AG04449 (cell line): ENCODE measurements around the gene ZNF391.
"Not testable (repeated sequence)": the region's sequence is repeated elsewhere in the genome, so short reads cannot be mapped to it uniquely, and the experiment has no call there.

Source experiments
- CTCF ChIA-PET: fragments of 350-600 bp; formaldehyde crosslinking; extraction: SDS; loops from one replicate; lab custom pipeline; 2021; ENCODE audit warnings: antibody characterized with exemption; lab: Yijun Ruan, JAX
- POLR2A ChIA-PET: fragments of 400-600, 350-600 bp; formaldehyde crosslinking; extraction: SDS; loops from one replicate; lab custom pipeline; 2020; ENCODE audit warnings: antibody characterized with exemption, inconsistent platforms; lab: Yijun Ruan, JAX
- DNase-seq: peaks from one replicate; pipeline ENCODE4 v3.0.0-alpha.2; 2010; ENCODE audit warnings: low read depth, low spot score
- H3K4me3 ChIP-seq: 2 replicates; pipeline ENCODE4 v1.5.1; 2011; ENCODE audit warnings: low read depth, mild to moderate bottlenecking, control low read depth, low read length
- TF ChIP-seq, protein P1 (sequence below): IDR thresholded peaks from one replicate; pipeline ENCODE4 v1.5.1; 2011; ENCODE audit warnings: mild to moderate bottlenecking, moderate library complexity, low read length, control low read depth, inconsistent platforms; ENCODE audit not compliant: insufficient read depth; ENCODE audit errors: missing control alignments

ZNF391 gene

DNA sequence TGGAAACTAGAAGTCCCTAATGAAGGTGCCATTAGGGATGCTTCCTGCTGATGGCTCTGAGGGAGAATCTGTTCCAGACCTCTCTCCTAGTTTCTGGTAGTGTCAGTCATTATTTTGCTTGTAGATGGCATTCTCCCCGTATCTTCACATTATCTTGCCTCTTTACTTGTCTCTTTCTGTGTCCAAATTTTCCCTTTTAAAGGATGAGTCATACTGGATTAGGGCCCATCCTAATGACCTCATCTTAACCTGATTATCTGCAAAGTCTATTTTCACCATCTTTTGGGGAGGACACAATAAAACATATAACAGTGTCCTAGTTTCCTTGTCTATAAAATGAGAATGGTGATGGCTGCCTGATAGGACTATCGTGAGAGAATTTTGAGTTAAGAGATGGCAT lies 27.3 kb downstream of the ZNF391 start:
- ChIA-PET POLR2A (no interaction called here), CTCF (no interaction called here)
- no peak for DNase-seq
- H3K4me3 ChIP-seq: no peak overlapping the region
- TF ChIP-seq, protein P1, sequence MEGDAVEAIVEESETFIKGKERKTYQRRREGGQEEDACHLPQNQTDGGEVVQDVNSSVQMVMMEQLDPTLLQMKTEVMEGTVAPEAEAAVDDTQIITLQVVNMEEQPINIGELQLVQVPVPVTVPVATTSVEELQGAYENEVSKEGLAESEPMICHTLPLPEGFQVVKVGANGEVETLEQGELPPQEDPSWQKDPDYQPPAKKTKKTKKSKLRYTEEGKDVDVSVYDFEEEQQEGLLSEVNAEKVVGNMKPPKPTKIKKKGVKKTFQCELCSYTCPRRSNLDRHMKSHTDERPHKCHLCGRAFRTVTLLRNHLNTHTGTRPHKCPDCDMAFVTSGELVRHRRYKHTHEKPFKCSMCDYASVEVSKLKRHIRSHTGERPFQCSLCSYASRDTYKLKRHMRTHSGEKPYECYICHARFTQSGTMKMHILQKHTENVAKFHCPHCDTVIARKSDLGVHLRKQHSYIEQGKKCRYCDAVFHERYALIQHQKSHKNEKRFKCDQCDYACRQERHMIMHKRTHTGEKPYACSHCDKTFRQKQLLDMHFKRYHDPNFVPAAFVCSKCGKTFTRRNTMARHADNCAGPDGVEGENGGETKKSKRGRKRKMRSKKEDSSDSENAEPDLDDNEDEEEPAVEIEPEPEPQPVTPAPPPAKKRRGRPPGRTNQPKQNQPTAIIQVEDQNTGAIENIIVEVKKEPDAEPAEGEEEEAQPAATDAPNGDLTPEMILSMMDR: no peak

DNA sequence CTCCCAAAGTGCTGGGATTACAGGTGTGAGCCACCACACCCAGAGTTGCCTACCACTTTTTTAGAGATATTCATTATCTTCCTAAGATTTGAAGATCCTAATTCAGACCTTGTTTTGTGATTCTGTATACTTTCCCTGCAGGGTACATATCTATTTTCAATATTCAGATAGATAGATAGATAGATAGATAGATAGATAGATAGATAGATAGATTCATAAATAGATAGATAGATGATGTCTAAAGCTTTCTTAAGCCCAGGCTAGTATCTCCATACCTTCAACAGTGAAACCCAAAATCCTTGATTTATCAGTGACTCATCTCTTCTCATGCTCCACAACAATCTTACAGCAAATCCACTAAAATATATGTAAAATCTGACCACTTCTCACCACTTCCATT lies 30.8 kb downstream of the ZNF391 start:
- no peak for DNase-seq
- CTCF ChIA-PET: no interaction called here
- TF ChIP-seq, protein P1: no peak
- POLR2A ChIA-PET: no interaction called here
- no peak overlapping the region for H3K4me3 ChIP-seq

DNA sequence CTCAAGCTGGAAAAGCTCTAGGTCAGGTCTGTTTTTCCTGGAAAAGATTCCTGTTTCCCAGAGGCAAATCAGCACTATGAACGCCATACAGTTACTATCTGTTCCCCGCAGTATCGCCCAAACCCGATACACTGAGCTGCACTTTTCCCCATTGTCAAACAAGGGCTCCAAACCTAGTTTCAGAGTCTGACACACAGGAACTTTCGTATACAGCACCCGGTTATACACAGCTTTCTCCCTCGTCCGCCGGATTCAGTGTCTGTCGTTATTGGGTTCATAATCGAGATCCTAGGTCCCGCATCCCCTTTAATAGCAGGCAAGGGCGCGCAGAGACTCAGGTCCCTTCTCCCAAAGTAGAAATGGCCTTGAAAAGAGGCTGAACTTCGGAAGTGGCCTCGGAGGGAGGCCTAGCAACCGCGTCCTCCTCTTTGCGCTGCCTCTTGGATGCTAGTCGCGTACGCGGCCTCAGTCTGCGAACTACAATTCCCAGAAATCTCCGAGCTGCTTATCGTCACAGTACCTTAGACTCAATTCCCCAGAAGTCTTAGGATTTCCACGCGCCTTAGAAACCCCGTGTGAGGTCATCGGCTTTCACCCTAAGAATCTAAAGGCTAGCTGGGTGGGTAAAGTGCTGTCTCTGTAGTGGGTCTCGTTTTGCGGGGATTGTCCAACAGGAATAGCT lies 34.2 kb downstream of the ZNF391 start:
- CTCF ChIA-PET: no interaction called here
- H3K4me3 ChIP-seq: no peak overlapping the region
- DNase-seq: no peak
- POLR2A ChIA-PET: no interaction called here
- TF ChIP-seq, protein P1: no peak

DNA sequence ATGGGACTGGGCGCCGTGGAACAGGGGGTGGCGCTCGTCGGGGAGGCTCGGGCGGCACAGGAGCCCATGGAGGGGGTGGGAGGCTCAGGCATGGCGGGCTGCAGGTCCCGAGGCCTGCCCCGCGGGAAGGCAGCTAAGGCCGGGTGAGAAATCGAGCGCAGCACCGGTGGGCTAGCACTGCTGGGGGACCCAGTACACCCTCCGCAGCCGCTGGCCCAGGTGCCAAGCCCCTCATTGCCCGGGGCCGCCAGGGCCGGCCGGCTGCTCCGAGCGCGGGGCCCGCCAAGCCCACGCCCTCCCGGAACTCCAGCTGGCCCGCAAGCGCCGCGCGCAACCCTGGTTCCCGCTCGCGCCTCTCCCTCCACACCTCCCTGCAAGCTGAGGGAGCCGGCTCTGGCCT lies 36.3 kb downstream of the ZNF391 start:
- H3K4me3 ChIP-seq, DNase-seq, POLR2A ChIA-PET, CTCF ChIA-PET: not testable (repeated sequence)

DNA sequence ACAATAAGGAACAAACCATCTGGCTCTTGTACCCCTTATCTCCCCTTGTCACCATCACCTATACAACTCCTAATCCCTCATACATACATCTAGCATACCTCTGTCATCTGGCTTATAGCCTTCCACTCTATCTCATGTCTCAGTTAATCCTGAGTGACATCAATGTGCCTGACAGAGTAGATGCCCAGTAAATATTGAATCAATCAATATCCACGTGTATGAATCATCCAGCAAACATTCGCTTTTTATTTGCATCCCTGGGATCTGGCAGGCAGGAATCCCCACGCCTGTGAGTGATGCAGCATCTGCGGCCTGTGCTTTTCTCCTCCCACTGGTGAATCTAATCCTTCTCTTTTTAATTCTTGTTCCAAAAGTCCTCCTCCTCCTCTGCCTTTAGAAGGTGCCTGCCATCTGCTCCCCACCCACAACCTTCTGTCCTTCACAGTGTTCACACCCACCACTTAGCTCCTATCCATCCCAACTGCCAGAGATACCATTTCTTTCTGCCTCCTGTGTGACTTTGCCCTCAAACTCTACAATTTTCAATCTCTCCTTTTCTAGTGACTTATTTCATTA lies 37.6 kb downstream of the ZNF391 start:
- no peak for DNase-seq
- no peak overlapping the region for H3K4me3 ChIP-seq
- CTCF ChIA-PET: no interaction called here
- TF ChIP-seq, protein P1: no peak
- POLR2A ChIA-PET: no interaction called here

DNA sequence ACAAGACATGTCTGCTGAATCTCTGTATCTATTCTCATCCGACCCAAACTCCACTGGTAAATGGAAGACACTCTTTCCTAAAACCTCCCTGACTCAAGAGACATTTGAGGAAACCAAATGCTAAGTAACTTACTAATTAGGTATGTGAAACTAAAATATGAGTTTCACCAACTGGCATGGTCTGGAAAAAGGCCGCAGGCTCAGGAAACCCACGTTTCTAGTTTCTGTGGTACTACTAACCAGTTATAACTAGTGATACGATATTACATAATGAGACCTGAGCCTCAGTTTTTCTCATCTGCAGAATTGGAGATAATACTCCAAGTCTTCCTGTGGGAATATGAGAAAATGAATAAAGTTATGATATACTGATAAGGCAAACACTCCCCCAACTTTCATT lies 39.9 kb downstream of the ZNF391 start:
- ChIA-PET POLR2A (no interaction called here), CTCF (no interaction called here)
- TF ChIP-seq, protein P1: no peak
- no peak overlapping the region for H3K4me3 ChIP-seq
- no peak for DNase-seq

DNA sequence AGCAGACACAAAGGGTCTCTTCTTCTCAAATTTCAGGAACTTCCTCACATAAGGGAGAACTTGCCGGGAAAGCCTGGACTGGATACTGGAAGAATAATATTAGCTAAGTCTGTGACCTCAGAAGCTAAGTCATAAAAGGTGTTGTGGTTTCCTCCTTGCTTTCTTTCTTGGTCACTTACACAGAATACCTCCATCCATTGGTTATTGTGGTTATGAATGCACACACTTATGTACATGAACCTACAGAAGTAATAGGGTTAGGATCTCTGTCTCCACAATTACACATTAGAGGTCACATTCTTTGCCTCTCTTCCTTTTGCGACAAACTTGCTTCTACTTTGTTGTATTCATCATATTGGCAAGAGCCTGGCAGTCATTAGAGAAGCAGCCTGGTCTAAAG lies 40.4 kb downstream of the ZNF391 start:
- POLR2A ChIA-PET: no interaction called here
- TF ChIP-seq, protein P1: no peak
- DNase-seq: no peak
- H3K4me3 ChIP-seq: no peak overlapping the region
- CTCF ChIA-PET: no interaction called here
